Hypothalamus (tissue), 51 donors: ENCODE results near the gene PTPRN2.
"Not testable (repeated sequence)": the region's sequence is repeated elsewhere in the genome, so short reads cannot be mapped to it uniquely, and the experiment has no call there.

Experiments used
- DNase-seq, 51 donors: peaks; one replicate each; lab custom pipeline; 2025; lab: John Stamatoyannopoulos, UW

PTPRN2 gene

DNA sequence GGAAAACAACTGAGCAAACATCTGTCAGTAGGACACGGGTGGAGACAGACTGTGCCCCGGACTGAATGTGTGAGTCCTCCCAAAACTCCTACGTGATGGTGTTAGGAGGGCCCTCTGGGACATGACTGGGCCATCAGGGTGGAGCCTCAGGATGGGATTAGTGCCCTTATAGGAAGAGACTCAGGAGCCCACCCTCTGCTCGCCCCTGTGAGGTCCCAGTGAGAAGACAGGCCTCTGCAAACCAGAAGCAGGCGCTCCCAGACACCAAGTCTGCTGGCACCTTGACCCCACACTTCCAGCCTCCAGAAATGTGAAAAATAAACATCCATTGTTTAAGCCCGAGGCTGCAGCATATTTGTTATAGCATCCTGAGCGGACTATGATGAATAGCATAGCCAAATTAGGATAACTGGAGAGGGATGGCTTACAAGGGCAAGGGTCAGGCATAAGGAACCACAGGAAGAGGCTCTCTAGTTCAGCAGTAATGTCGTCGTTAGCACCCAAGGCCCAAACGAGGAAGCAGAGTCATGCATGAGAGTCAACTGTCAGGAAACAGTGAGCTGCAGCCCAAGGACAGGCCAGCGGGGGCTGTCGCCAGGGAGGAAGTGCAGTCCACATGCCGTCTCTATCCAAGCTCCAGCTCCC lies 50.6 kb downstream of the PTPRN2 start:
- no peak for DNase-seq

DNA sequence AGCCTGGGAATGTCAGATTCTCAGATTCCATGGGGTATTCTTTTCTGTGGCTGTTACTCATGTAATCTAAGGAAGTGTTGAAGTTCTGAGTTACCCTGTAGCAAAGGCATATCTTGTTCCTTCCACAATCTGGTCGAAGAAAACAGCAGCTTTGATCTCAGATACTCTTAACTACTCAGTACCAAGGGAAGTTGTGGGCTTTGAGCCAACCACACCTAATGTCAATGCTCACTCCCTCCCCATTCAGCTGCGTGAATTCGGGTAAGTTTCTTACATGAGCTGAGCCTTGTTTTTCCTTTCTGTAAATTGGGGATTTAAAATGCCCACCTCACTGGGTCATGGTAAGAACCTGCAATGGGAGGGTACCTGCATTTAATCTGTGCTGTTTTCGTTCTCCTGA lies 52.5 kb downstream of the PTPRN2 start:
- no peak for DNase-seq

DNA sequence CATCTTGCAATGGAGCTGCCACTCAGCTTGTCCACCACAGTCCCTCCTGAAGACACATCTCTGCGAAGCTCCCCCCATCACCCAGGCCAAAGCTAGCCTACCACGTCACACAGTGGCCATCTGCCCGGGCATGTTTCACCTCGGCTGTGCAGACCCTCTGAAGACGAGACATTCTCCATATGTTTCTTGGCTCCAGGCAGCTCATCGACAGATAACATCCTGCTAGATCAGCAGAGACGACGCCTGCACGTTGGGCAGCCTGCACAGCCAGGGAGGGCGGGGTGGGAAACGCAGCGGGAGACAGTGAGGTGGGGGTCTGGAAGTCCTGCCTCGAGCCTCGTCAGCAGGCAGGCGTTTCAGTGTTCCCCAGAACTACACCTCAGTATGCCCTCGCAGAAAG lies 53.0 kb downstream of the PTPRN2 start:
- no peak for DNase-seq

DNA sequence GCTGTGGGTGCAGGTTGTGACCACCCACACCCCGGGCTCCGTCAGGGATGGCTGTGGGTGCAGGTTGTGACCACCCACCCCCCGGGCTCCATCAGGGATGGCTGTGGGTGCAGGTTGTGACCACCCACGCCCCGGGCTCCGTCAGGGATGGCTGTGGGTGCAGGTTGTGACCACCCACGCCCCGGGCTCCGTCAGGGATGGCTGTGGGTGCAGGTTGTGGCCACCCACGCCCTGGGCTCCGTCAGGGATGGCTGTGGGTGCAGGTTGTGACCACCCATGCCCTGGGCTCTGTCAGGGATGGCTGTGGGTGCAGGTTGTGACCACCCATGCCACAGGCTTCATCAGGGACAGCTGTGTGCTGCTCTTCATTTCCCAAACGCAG lies 53.5 kb downstream of the PTPRN2 start:
- not testable (repeated sequence) for DNase-seq

DNA sequence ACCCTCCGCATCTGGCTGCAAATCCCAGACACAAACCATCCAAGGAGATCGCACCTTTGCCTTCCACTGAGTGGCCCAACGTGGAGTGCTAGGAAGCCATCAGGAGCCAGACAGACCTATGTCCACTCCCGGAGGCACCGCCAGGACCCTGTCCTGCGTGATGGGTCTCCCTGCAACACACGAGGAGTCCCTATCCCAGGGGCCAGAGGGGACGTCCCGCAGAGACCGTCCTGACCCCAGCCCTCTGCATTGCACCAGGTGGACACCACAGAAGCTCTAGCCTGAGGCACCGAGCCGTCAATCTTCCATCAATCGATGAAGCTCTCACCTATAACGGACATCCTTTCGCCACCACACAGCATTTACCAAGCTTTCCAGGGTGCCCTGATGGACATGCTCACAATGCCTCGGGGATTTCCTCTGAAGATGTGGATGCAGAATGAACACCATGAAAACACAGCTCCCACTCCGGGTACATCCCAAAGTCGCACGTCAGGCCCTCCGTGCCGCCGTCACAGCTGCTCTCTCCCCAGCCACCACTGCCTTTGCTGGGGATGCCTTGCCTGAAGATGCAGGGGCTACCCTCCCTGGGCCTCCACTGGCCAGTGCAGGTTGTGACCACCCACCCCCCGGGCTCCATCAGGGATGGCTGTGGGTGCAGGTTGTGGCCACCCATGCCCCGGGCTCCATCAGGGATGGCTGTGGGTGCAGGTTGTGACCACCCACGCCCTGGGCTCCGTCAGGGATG lies 54.1 kb downstream of the PTPRN2 start:
- DNase-seq: no peak

DNA sequence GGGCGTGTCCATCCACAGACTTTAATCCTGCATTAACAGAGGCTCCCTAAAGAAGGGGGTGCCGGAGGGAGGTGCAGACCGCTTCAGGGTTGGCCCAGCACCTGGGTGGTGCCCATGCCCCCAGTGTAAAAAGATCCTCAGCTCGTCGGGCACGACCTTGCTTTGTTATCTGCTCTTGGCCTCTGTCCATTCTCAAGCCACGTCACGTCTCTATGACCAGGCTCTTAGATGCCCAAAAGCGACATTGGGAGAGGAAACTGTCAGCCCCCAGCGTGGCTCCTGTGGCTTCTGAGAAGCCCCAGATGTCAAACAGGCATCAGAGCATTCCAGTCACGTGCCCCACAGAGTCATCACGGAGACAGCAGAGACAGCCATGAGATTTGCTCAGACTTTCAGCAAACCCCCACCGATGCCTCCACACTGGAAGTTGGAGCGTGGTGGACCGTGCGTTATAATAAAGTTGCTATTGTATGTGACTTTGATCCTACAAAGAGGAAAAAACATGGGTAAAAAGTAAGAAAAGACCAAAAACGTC lies 55.5 kb downstream of the PTPRN2 start:
- no peak for DNase-seq

DNA sequence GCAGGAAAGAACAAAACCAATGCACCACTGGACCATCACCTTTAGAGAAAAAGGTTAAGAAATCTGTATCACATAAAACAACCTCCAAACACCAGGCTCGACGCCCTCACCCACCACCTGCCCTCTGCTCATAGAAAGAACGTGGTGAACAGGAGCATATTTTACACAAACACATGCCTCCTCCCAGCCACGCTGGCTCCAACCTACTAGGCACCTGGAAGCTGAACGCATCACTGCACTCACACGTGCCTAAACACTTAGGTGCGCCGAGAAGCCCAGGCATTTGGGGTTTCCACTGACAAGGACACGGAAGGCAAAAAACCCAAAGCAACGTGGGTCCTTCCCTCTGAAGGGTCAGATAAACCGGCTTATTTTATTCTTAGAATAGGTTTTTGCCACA lies 56.0 kb downstream of the PTPRN2 start:
- no peak for DNase-seq

DNA sequence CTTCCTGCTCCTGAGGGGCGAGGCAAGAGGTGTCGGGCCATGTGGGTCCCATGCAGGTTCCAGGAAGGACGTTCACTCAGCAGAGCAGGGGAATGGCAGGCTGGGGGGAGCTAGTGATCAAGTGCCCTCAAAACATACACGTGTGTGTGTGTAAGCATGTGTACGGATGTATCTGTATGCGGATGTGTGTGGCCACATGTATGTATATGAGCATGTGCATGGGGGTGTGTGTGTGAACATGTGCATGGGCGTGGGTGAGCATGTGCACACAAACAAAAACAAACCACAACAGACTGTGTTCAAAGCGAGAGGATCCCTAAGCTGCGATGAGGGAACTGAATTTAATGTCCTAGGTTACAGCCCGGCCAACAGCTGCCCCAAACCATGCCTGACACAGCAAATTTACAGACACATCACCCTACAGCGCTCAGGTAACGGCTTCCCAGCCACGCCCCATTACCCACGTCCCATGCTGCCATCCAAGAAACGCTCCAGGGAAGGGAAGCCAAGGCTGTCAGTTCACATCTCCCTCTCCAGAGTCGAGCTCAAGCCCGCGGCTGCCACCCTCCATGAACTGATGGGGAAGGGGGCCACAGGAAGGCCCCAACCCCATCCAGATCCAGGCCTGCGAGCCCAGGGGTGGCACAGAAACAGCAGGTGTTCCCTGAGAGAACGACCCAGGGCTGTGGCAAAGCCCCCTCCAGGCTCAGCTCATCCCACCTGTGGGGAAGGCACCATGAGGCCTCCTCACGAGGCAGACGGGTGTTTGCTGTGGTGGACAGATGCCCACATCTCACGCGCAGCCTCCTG lies 56.6 kb downstream of the PTPRN2 start:
- DNase-seq: no peak

DNA sequence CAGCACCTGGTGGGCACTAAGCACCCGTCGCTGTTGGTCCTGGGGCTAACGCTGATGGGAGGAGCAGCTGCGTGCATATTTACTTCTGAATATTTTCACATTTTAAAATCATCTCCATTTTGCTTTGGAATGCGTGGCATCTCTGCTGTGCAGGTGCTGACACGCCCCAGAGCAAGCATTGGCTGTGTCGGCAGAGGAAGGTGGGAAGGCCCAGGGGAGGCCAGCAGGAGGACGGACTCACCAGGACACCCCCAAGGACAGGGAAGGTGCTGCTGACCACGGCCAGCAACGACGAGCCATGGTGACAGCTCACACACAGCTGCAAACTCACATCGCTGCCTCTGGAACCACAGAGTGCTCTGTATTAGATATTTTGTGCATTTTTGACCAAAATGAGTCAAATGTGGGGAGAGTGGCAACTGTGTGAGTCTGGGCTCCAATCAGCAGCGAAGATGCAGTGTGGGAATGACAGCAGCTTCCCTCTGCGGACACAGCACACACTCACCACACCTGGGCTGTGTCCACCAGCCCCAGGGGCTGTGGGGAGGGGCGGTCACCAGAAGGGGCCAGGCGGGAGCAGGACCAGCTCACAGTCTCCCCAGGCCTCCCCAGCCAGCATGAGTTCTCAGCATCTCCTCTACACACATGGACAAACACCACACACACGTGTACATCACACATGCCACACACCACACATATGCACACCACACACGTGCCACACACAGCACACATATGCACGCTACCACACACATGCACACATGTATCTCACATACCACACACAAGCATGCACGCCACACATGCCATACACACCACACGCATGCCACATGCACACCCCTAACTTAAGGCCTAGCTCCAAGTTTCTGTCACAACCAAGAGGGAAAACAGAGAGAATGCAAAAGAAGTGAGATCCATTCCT lies 58.2 kb downstream of the PTPRN2 start:
- DNase-seq: no peak

DNA sequence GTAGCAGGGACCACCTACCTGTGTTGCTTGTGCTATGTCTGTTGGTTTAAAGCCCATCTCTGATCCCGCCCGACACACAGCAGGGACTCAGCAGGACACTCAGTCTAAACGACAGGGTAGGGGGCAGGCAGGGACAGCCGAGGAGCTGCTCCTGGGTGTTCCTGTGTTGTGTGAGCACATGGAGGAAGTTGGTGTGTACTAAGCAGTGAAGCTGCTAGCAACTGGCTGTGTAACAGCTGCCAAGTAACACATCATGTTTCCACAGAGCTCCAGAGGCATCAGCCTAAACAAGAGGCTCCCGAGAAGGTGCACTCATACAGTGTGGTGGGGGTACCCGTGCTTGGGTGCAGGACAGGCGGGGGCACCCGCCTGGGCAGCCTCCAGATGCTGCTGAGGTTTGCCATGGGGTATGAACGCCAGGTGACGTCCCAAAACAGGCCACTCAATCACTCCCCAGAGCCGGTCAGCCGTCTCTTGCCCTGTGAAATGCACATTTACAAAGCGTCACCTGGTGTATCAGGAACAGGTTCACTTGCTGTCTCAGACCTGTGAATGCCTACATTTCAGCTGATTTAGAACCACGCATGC lies 59.6 kb downstream of the PTPRN2 start:
- no peak for DNase-seq

DNA sequence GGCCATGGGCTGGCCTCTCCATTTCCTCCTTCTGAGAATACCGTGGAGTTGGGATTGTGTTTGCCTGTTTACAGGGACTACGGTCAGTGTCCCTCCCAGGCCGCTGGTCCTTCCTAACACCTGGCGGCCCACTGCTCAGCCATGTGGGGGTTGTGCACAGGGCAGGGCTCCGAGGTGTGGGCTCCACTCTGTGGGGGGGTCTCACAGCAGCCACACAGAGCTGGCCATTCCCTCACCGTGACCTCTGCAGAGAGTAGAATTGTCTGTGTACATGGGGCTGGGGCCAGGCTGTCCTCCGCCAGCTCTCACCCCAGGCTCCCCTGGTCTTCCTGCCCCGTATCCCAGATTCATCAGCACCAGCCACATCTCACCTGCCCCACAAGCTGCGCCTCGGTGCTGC lies 60.1 kb downstream of the PTPRN2 start:
- no peak for DNase-seq

DNA sequence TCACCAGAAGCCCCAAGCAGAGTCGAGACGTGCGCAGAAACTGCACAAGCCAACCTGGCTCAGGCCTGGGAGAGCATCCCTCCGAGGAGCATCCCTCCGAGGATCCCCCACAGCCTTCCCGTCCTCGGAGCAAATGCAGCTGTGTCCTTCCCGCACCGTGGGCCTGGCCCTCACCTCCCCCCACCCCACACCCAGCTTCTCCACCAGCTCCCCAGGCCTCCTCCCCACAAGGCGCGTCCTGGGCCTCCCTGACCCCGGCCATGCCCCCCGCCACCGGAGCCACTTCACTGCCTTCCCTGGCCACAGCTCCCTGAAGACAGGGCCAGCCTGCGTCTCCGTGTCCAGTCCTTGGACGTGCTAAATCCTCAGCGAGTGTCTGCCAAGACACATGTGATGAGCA lies 60.6 kb downstream of the PTPRN2 start:
- no peak for DNase-seq

DNA sequence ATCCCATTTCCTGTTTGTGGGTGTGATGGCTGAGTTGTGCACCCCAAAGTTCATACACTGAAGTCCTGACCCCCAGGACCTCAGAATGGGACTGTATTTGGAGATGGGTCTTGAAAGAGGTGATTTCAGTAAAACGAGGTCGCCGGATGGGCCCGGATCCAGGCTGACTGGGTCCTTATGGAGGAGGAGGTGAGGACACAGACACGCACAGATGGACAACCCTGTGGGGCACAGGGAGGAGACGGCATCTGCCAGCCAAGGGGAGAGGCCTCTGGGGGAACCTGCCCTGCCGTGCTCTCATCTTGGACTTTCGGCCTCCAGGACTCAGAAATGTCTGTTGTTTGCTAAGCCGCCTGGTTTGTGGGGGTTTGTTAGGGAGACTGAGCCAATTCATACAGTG lies 61.1 kb downstream of the PTPRN2 start:
- no peak for DNase-seq

DNA sequence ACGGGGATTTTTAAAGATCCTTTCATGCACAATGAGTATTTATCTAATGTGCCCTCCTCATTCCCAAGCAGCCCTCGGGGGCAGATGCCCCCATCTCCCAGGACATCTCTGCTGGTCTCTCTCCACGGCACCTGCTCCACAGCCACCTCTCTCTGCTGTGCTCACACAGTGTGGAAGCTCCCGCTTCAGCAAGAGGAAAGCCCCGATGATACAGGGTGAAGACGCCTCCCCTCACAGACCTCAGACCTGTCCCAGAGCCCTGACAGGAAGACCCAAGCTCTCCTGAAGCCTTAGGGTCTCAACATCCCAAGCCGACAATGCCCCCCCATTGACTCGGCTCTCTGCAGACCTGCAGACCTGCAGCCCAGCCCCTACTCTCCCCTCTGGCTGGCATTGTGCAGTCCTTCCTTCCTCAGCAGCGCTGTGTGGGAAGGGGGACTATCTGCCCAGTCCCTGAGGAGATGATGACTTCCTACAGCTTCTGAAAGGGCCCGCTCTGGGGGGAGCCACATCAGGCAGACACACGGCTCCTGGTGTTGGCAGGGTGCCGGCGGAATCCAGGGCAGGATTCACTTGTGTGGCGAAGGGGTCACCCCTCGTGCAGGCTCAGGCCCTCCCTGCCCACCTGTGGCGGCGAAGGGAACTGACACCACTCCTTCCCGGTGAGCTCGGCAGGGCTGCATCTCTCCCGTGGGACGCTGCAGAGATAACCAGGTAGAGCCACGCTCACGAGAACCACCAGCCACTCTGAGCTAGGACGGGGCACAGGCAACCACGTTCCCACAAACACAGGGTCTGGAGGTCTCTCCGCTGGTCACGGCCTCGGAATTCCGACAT lies 61.8 kb downstream of the PTPRN2 start:
- DNase-seq: no peak

DNA sequence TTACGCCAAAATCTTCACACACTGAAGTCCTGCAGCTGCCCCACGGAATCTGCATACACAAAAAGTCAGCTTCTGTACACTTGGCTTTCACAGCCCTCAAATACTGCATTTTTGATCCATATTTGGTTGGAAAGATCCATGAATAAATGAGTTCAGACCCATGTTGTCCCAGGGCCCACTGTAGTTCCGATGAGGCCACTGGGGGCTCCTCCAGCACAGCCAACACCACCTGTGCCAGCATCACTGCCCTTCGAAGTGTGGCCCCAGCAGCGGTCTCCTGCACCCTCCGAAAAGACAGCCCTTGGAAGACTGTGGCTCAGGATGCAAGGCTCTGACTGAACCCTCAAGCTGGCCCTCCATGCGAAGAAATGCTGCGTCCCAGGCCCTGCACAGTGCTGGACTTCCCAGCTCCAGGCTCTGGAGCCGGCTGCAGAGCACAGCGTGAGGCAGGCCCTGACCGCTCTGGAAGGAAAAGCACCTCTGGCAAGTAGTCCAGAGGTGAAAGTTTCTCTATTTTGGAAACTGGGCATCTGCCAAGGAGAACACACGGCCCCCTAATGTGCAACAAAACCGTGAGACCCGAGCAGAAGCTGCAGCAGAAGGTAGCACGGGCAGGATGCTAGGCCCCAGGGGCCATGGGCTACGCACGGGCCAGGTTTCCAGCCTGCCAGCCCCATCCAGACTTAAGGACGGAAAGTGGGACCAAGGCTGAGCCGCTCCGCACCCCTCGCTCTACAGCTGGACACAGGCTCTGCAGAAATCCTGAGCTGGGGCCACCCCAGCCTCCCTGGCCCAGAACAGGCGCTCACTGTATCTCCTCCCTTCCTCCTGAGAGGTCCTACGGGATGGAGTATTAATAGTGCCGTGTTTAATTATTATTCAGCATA lies 62.6 kb downstream of the PTPRN2 start:
- no peak for DNase-seq

DNA sequence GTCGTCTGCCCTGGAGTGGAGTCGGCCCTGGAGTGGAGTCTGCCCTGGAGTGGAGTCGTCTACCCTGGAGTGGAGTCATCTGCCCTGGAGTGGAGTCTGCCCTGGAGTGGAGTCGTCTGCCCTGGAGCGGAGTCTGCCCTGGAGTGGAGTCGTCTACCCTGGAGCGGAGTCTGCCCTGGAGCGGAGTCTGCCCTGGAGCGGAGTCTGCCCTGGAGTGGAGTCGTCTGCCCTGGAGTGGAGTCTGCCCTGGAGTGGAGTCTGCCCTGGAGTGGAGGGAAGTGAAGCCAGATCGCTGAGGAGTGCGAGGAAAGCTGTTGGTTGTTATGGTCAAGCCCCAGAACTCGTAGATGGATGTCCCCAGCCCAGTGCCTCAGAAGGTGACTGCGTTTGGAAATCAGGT lies 63.3 kb downstream of the PTPRN2 start:
- DNase-seq: not testable (repeated sequence)

DNA sequence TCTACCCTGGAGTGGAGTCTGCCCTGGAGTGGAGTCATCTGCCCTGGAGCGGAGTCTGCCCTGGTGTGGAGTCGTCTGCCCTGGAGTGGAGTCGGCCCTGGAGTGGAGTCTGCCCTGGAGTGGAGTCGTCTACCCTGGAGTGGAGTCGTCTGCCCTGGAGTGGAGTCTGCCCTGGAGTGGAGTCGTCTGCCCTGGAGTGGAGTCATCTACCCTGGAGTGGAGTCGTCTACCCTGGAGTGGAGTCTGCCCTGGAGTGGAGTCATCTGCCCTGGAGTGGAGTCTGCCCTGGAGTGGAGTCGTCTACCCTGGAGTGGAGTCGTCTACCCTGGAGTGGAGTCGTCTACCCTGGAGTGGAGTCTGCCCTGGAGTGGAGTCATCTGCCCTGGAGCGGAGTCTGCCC lies 63.7 kb downstream of the PTPRN2 start:
- not testable (repeated sequence) for DNase-seq
